ENCODE results near the gene MRPS23. TPM values are rescaled to one million over a fixed set of nuclear protein-coding genes. Genes with fewer than 3 reads are reported as not detected.

MRPS23 gene
- total and polyA plus RNA-seq, 9 of the 15 experiments (the other 6 are each of a cell fraction or from before 2014, with no cell fraction given) = 59.1 to 298 (median 98.8) TPM

DNA sequence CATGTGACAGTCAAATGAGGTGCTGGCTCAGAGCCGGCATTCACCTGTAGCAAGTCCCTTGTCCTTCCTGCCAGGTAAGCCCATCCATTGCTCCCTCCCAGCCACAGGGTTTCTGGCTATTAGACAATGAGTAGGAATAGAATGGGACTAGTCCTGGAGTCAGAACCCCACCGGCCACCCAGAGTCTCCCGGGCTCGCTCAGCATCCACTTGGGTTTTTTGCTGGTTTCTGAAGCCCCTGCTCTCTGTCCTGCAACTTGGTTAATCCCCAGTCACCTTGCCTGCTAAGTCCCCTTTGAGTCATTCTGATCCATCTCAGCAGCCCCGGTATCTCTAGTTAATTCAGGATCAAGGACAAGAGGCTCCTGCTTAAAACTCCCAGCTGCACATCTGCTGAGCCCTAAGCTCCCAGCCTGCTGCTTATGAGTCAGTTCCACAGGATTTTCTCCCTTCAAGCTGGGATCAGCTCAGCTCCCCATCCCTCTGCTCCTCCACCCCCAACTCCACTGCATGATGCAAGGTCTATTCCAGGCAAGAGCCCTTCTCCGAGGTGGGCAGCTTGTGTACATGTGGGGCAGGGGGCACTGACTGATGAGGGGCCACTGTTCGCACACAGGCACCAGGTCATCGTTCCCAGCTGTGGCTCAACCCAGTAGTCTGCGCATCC, 19.9 kb upstream of the MRPS23 start:
- peaks cover 0 to 28% of the 10 kb centered on the region in 2 experiments; a peak in 4 of 5 replicates for H3K4me1 ChIP-seq (replicated peaks in 1 of 2; ENCODE audit: control insufficient read depth in 2 of 2, insufficient read depth in 2 of 2, low read length in 2 of 2)
- DNase-seq (ENCODE audit: extremely low read depth in 1 of 4, low spot score in 3 of 4) (no peak), ATAC-seq (no peak), FAIRE-seq (no peak)
- no peak overlapping the region for H3K9ac ChIP-seq (ENCODE audit: insufficient read depth in 1 of 2, low read depth in 2 of 2, low read length in 2 of 2)
- ChIA-PET CTCF (ENCODE audit: low intra/inter-chr PET ratio) (no interaction called here), POLR2A (interaction anchor here (0.6 to 2.6 kb wide), 3 partner anchors 9 to 123 kb away, joined by 3 to 8 read pairs (median 3); no protein-coding TSS in a partner anchor)
- H3K9me1 ChIP-seq (ENCODE audit: control insufficient read depth, insufficient read depth, low read length) = peaks cover 4% of the 10 kb centered on the region
- H2AFZ ChIP-seq (ENCODE audit: low read depth, low read length) = no peak overlapping the region
- no peak overlapping the region for H3K4me2 ChIP-seq (ENCODE audit: insufficient read depth, low read length)
- peaks cover 9 to 21% of the 10 kb centered on the region in 2 experiments; a peak in 4 of 5 replicates for H3K27me3 ChIP-seq (ENCODE audit: control insufficient read depth in 2 of 2, insufficient read depth in 2 of 2, low read length in 2 of 2)
- H3K4me3 ChIP-seq = no peak overlapping the region
- in situ Hi-C loops (cut with MboI) (no loop called here), intact Hi-C loops (cut with micrococcal nuclease) (no loop called here)
- H4K20me1 ChIP-seq (replicated peaks; ENCODE audit: control insufficient read depth, insufficient read depth, low read length) = no peaks in the 10 kb centered on the region
- WGBS (ENCODE audit: insufficient coverage, low coverage, missing lambda C conversion rate) = 48% methylated on average over 9 of the region's 9 CpGs
- H3K36me3 ChIP-seq (ENCODE audit: control insufficient read depth, insufficient read depth, low read length) = no peaks in the 10 kb centered on the region
- BruUV-seq (replicated peaks) = no TSS peak
- TF ChIP-seq, protein P1, sequence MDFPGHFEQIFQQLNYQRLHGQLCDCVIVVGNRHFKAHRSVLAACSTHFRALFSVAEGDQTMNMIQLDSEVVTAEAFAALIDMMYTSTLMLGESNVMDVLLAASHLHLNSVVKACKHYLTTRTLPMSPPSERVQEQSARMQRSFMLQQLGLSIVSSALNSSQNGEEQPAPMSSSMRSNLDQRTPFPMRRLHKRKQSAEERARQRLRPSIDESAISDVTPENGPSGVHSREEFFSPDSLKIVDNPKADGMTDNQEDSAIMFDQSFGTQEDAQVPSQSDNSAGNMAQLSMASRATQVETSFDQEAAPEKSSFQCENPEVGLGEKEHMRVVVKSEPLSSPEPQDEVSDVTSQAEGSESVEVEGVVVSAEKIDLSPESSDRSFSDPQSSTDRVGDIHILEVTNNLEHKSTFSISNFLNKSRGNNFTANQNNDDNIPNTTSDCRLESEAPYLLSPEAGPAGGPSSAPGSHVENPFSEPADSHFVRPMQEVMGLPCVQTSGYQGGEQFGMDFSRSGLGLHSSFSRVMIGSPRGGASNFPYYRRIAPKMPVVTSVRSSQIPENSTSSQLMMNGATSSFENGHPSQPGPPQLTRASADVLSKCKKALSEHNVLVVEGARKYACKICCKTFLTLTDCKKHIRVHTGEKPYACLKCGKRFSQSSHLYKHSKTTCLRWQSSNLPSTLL (IDR thresholded peaks at IDR 0.05) = no peak
- TF ChIP-seq ZNF263 (CRISPR knock-in tag; IDR thresholded peaks at IDR 0.05; ENCODE audit: borderline replicate concordance) = peak; percentile 74; the same call in 1 of the 2 replicates
- H3K9me3 ChIP-seq (replicated peaks; ENCODE audit: control insufficient read depth, insufficient read depth, low read depth, low read length) = no peaks in the 10 kb centered on the region
- H3K27ac ChIP-seq (ENCODE audit: extremely low read depth, low read depth, low read length) = no peak overlapping the region
- no peaks in the 10 kb centered on the region for H3K79me2 ChIP-seq (ENCODE audit: control insufficient read depth, insufficient read depth, low read length)

Measured in K562 (cell line).